Adrenal gland (tissue), 5 donors: ENCODE results near the gene AGRN.

Experiments used
- POLR2A ChIP-seq, 2 donors: fragments of 450-650 bp; IDR thresholded peaks; one replicate each; pipeline ENCODE4 v1.6.1; 2017; ENCODE audit warnings: antibody characterized with exemption in 2 of 2, mild to moderate bottlenecking in 2 of 2, moderate library complexity in 1 of 2
- TF ChIP-seq, protein P1 (sequence below), 6 experiments: fragments of 450-650 bp in 4 of 6; fragments of 200-600 bp in 2 of 6; sonication (generic) in 1 of 6; IDR thresholded peaks; 1 replicate in 5 of 6; 2 replicates in 1 of 6; pipeline versions ENCODE4 v1.5.1 to v1.8.0; 2016 to 2021; ENCODE audit warnings: antibody characterized with exemption in 6 of 6, mild to moderate bottlenecking in 2 of 6, moderate library complexity in 1 of 6
- donor health status: DM: no; HTN: no; CAD: no.

DNA sequence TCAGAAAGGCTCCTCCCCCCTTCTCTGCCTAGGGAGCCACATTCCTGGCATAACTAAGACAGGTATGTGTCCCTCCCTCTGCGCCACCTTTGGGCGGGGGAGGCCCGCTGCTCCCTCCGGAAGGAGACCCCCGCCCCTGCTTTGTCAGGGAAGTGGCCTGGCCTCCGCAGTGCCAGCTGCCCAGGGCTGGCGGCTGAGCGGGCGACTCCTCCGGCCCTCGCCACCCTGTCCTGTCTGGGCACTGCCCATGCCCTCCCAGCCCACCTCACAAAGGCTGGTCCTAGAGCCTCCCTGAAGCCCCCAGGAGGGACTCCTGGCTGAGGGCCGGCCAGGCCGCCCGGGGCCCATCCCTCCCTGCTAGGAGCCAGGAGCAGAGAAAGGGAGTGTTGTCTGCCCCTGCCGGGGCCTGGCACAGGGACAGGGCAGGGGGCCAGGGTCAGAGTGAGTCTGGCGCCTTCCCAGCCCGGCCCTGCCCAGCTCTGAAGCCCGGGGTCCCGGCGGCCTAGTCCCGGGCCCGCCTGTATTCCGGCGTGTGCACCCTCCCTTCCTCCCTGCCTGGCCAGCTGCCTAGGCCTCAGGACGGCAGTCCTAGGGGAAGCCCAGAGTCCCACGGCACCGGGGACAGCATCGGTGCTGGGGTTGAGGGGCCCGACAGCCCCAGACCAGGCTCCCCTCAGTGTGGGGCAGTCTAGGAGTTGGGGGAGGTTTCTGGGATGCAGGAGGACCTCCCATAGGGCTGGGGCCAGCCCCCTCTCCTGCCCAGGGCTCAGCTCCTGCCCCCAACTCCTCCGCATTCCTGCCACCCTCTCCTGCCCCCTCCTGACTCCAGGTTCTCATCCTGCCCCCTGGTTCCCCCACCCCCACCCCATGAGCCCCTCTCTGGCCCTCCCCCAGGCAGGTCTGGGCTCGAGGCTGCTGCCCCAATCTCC is 5.1 kb downstream of the AGRN start:
- TF ChIP-seq, protein P1, sequence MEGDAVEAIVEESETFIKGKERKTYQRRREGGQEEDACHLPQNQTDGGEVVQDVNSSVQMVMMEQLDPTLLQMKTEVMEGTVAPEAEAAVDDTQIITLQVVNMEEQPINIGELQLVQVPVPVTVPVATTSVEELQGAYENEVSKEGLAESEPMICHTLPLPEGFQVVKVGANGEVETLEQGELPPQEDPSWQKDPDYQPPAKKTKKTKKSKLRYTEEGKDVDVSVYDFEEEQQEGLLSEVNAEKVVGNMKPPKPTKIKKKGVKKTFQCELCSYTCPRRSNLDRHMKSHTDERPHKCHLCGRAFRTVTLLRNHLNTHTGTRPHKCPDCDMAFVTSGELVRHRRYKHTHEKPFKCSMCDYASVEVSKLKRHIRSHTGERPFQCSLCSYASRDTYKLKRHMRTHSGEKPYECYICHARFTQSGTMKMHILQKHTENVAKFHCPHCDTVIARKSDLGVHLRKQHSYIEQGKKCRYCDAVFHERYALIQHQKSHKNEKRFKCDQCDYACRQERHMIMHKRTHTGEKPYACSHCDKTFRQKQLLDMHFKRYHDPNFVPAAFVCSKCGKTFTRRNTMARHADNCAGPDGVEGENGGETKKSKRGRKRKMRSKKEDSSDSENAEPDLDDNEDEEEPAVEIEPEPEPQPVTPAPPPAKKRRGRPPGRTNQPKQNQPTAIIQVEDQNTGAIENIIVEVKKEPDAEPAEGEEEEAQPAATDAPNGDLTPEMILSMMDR (IDR thresholded peaks at IDR 0.05): no peak
- no peak for TF ChIP-seq POLR2A (IDR thresholded peaks at IDR 0.05)
